RCC 7860 (cell line): Measurements from ENCODE around the gene P3H1.
"Not testable (repeated sequence)": the region's sequence is repeated elsewhere in the genome, so short reads cannot be mapped to it uniquely, and the experiment has no call there.

Source experiments
- DNase-seq: peaks from one replicate; pipeline ENCODE4 v3.0.0-alpha.2; 2015; ENCODE audit warnings: low spot score
- FAIRE-seq: peaks from 2 replicates; lab custom pipeline; 2012; peaks lifted over from hg19 to GRCh38; lab: Jason Lieb, UNC

The P3H1 gene

DNA sequence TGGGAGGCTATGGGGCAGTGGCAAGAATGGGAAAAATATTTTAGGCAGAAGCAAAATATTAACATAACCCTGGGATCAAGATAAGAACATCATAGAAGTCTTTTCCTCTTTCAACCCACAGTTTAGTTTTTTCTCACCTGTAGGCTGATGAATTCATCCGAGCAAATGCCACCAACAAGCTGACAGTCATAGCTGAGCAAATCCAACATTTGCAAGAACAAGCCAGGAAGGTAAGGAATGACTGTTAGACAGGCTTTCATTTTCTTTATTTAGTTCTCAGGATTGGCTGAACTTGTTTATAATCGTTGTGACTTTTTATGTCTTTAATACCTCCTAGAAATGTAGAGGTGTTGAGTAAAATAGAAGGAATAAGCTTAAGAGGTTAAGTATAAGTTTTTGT is 6.6 kb upstream of the P3H1 start:
- no peak for DNase-seq
- no peak for FAIRE-seq

DNA sequence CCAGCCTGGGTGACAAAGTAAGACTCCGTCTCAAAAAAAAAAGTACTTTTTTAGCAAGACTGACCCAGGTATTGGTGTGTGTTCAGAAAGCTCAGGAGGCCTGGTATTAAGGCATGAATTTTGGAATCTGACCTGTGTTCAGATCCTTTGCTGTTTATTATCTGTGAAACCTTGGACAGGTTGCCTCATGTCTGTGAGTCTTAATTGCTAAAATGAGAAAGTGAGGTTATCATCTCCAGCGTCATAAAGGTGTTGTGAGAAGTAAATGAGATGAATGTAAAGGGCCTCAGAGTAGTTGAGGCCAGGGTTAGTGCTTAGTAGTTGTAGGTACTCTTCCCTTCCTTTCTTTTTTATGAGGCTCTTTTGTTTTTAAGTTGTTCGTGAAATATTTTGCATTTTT is 3.0 kb upstream of the P3H1 start:
- FAIRE-seq (no peak), DNase-seq (no peak)

DNA sequence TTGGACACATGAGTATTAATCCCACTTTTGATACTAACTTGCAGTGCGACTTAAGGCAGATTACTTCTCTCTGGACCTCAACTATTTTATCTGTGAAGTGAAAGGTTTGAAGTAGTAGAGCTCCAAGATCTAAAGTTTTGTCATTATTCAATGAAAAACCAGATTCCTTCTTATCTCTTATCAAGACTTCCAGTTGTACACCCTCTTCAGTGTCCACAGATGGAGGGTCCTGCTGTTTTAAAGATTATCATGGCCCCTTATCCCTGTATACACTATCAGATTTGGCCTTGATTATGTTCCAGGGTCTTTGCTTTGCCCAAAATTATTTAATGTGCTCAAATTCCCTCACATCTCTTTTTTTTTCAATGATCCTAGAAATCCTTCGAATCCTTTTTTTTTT is 1.3 kb upstream of the P3H1 start:
- FAIRE-seq (no peak), DNase-seq (no peak)

DNA sequence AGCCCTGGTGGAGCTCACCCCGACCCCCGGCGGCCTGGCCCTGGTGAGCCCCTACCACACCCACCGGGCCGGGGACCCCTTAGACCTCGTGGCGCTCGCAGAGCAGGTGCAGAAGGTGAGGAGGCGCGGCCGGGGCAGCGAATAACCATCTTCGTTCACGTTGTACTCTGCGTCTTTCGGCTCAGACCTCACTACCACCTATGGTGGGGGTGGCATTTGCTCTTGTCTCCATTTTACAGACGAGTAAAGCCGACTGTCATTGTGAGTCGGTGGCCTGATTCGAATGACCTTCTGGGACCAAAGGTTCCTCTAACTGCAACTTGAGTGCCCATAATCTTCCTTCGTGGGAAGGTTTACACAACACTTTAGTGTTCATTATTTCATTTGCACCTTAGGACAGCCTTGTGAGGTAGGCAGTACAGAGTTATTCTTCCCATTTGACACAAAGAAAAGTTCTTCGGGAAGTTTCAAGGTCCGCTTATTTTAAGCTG is 727 bp upstream of the P3H1 start:
- DNase-seq (no peak), FAIRE-seq (no peak)

DNA sequence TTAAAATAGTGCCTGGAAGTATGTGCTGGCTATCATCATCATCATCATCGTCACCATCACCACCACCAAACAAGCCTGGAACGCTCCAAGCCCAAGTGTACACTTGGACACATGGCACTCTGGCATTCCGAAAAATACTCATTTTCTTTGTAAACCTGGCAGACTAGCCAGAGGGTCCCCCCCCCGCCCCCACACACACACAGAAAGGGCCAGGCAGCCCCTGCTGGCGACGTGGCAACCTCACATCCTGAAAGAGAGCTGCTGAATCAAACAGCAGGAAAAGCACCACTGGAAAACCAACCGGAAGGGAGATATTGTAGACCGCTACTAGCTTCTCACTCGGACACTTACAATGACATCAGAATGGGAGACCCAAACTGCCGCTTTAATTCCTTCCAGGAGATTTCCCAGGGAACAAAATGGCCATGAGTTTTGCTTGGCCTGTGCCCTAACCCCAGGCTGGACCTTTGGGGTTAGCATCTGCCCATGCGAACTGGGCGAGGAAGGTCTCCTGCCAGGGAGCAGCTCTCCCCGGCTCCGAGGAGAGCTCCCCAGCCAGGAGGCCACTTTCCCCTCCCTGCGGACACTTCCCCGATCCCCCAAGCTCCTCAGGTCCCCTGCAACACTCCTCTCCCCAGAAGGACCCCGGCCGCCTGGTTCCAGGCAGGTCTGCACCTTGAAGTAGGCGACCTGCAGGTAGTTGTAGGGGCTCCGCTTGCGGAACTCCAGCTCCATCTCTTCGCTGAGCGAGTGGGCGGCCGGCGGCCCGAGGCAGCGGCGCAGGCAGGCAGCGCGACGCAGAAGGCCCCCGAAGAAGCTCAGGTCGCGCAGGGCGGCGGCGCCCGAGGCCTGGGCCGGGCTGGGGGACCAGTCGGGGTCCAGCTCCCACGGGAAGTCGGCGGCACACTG is 742 bp downstream of the P3H1 start:
- FAIRE-seq = peak; percentile 57

DNA sequence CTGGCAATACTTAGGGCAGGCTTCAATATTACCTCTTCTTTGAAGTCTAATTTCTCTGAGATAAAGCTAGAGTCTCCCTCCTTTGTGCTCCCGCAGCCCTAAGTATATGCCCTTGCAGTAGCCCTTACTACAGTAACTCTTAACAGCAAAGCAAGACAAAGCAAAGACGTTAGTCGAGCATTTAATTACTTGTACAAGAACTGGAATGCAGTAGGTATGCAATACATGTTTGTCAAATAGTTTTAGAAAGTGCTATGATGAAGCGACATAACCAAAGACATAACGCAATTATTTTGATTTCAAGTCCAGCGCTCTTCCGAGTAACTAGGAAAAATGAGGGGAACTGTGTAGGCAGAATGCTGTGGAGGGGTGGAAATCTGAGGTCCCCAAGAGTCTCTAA is 1.6 kb downstream of the P3H1 start:
- DNase-seq = no peak
- FAIRE-seq = no peak

More for the DNA sequence above, 742 bp downstream of the P3H1 start:
- DNase-seq = peak; percentile 80

DNA sequence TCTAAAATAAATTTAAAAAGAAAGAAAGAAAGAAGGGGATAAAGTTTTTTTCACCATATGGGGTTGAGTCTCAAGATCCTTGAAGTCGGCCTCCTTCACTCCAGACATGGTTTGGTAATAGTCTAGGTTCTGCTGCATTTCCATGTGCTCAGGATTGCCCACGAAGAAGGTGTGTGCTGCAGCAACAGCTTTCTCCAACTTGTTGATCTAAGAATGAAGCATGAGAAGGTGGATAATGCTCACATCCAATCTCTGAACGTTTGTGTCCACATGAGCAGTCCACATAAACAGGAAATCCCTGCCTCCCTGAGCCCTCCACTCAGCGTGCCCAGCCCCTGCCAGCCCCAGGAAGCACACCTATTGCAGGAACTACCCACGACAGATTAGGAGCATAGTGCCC is 4.6 kb downstream of the P3H1 start:
- DNase-seq = no peak
- no peak for FAIRE-seq

DNA sequence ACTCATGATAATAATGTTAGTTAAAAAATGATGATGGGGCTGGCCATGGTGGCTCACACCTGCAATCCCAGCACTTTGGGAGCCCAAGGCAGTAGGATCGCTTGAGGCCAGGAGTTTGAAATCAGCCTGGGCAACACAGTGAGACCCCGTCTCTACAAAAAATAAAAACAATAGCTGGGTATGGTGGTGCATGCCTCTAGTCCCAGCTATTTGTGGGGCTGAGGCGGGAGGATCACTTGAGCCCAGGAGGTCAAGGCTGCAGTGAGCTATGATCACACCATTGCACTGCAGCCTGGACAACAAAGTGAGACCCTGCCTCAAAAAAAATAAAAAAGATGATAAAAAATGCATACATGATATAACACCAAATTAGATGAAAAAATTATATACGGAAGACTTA is 5.3 kb downstream of the P3H1 start:
- FAIRE-seq = no peak
- no peak for DNase-seq

DNA sequence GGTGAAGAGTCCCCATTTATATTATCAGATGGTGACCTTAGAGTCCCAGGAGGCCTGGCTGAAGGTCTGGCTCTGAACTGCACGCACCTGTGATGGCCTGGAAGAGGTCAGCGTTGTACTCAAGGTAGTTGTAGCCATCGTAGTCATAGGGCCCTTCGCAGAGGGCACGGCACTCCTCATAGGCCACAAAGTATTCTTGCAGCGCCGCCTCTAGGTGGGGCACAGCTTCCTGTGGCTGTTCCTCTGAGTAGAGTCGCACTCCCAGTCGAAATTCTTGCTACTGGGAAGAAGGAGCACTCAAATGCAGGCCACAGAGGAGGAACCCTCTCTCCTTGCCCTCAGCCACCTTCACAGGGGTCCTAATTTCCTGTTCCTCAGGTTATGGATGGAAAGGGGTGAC is 7.7 kb downstream of the P3H1 start:
- DNase-seq (no peak), FAIRE-seq (no peak)

DNA sequence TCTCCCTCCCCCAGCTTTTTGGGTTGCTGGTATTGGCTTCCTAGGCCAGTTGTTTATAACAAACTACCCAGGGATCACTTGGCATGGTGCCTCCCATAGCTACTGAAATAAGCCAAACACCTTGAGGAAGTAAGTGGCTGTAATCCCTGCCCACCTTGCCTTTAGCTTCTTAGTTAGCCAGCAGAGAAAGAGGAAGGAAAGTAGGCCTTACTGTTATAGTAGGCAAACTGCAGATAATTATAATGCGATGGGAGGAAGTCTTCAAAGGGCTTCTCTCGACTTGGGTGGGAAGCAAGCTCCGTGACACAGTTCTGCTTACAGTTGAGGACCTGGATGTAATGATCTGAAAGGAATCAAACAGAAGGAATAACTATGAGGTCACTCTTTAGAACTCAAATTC is 8.2 kb downstream of the P3H1 start:
- FAIRE-seq = no peak
- no peak for DNase-seq

DNA sequence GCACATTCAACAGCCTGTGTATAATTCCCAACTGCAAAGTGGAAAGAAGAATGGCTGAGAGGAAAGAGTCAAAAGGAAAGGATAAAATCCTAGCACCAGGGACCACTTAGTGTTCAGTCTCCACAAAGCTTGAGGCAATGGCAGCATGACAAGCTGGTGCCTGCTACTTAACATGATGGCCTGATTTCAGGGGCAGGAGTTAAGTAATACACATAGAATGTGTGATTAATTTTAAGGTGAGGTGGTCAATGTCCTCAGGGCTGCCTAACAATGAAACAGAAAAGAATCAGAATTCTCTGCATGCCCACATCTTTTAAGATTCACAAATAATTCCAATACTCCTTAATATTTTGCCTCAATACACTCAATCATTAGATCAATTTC is 8.9 kb downstream of the P3H1 start:
- FAIRE-seq (no peak), DNase-seq (no peak)

DNA sequence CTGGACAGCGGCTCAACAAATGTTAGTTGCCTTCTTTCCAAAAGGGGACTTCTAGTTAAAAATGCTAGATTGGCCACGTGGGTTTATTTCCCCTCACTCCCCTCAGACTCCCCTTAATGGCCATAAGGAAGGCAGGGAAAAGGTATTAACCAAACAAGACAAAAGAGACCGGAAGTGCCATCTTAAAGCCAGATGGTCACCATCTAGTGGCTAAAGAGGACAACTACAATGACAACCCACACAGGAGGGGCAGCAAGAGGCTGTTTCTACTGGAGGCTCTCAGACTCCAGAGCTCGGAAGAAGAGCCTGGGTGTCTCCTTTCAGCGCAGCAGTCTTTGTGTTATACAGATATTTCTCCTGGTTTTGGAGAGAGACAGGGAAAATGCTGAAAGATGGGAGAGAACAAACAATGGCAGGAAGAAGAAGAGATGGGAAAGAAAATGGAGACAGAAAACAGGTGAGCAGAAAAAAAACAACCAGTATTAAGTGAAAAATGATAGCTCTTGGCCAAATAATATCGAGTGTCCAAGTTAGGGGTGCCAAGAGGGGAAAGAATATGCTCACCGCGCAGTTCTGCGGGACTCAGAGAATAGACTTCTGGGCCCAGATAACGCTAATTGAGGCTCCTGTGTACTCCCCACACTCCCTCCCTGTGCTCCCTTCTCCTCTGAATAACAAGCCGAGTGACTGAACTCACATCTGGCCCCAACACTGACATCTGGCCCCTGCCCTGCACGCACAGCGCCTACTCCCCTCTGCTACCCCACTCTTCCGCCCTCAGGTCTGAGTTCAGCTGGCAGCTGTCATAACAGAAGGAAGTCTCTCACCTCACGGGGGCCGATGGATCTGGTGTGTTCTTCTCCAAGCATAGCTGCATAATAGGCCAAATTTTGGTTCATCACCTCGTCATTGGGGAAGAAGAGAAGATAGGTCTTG is 9.6 kb downstream of the P3H1 start:
- FAIRE-seq (peak; percentile 55), DNase-seq (peak; percentile 56)

DNA sequence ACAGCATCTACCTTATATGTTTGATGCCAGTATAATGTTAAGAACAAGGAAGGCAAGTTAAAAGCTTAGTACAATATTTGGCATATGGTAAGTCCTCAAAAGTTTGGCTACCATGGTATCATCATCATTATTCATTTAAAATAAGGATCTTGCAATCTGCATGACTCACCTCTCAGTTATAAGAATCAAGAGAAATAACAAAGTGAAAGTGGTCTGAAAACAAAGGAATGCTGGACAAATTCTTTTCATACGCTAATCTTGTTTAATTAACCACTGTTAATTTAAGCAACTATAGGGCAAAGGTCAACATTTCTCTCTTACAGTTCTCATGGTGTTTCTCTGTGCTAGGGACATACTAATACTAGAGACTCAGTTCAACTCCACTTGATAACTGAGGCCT is 13.8 kb downstream of the P3H1 start:
- no peak for FAIRE-seq

DNA sequence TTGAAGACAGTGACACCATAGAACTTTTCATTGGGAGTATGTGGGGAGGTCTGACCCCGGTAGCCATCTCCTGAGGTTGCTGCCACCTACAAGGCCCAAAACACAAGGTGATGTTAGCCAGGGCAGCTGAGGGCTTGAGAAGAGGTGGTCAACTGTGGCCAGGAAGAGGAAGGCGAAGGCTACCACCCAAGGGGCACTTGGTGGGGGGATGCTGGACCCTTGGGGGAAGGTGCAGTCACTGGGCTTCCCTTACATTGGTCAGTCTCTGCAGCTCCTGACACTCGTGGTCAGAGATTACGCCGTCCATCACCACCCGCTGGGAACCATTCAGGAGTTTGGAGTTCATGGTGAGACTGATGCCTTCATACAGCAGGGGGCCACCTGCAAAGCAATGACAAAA is 14.5 kb downstream of the P3H1 start:
- FAIRE-seq (no peak), DNase-seq (no peak)

More for the DNA sequence above, 13.8 kb downstream of the P3H1 start:
- no peak for DNase-seq

DNA sequence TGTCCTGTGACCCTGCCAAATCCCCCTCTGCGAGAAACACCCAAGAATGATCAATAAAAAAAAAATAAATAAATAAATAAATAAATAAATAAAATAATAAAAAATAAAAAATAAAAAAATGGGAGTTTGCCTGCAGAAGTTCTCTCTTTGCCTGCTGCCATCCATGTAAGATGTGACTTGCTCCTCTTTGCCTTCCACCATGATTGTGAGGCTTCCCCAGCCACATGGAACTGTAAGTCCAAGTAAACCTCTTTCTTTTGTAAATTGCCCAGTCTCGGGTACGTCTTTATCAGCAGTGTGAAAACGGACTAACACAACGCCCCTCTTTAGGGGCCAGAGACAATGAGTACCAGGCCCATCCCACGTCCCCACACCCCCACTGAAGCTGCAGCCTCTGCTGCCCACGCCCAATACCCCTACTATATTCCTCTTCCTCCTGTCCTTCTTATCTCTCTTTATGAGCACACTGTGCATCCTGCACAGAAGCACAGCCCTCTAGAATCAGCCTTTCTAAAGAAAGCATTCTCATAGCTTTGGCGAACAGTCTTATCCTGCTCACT is 15.2 kb downstream of the P3H1 start:
- FAIRE-seq, DNase-seq: not testable (repeated sequence)

DNA sequence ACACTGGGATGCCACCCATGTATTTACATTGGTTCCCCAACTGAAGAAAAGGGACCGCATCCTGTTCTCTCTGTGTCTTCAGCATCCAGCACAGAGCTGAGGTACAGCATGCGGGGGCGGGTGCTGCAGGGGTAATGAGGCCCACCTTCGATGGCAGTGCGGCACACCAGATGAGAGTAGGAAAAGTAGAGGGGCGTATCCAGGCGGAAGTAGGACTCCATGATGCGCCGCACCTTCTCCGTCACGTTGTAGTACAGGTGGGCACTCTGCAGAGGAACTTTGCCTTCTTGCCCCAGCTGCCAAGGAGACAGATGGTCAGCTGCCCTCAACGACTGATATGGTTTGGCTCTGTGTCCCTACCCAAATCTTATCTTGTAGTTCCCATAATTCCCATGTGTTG is 16.8 kb downstream of the P3H1 start:
- DNase-seq (no peak), FAIRE-seq (no peak)

DNA sequence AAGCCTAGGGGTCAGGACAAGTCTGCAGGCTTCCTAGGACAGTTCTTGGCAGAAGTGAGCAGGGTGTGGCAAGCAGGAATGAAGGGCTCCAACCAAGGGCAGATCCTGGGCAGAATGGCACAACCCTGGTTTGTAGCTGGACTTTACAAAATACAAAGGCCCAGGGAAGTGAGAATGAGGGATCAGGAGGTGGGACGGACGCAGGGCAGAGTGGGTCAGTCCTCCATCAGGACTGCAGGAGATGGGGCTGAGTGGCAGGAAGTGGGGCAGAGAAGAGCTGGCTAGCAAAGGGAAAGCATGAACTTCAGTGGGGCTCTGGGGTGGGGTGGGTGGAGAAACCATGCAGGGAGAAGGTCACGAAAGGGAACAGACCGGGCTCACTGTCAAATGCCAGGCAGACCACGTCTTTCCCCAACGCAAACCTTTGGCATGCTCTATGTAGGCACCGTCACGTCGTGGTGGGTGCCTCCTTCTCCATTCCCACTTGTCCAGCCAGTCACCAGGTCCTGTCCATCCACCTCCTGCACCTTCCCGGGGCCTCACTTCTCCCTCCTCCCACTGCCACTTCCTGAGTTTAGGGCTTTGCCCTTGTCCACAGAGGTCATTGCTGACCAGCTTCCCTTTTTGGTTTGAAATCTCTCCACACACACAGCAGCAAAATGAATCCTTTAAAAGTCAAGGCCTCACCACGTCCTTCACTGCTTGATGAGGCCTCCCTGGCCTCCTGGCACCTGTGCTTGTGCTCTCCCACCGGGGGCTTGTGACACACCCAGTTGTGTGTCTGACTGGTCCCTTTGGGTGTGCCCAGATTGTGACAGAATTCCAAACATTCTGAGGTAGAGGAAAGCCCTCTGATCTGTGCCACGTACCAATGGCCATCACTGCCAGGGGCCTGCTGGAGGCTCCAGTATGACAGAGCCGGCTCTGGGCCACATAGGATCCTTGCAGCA is 18.1 kb downstream of the P3H1 start:
- no peak for FAIRE-seq

DNA sequence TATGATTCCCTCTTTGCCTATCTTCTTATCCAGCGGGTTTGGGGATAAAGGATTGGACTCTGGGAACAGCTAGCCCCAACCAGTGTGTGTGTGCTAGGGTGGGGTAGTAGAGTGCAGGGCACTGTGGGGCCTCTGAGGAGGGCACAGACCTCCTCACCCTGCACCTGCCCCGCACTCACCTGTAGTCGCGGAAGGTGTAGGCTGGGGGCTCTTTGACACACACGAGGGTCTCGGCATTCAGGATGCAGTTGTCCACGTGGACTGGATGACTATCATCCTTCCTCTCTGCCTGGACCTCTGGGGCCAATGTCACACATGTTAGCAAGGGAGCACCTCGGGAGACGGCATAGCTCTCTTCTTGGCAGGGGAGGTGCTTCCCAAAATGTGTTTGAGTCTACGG is 18.8 kb downstream of the P3H1 start:
- DNase-seq = no peak

More for the DNA sequence above, 18.1 kb downstream of the P3H1 start:
- DNase-seq = no peak

DNA sequence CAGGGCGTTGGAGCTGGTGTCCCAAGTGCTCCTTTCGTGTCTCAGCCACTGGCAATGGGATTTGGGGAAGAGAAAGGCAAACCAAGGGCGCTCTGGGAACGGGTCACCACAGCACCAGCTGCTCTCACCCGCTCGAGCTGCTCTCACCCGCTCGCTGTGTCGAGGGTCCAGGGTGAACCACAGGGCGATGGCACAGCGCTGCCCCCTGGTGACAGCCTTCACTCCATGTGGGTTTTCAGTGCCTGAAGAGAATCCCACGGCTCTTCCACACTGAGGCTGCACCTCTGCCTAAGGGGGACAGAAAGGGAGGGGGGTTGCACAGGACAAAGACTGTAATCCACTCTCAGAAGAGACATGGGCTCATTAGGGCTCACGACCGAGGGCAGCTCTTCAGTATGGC is 19.7 kb downstream of the P3H1 start:
- DNase-seq = no peak
- no peak for FAIRE-seq

More for the DNA sequence above, 18.8 kb downstream of the P3H1 start:
- no peak for FAIRE-seq

DNA sequence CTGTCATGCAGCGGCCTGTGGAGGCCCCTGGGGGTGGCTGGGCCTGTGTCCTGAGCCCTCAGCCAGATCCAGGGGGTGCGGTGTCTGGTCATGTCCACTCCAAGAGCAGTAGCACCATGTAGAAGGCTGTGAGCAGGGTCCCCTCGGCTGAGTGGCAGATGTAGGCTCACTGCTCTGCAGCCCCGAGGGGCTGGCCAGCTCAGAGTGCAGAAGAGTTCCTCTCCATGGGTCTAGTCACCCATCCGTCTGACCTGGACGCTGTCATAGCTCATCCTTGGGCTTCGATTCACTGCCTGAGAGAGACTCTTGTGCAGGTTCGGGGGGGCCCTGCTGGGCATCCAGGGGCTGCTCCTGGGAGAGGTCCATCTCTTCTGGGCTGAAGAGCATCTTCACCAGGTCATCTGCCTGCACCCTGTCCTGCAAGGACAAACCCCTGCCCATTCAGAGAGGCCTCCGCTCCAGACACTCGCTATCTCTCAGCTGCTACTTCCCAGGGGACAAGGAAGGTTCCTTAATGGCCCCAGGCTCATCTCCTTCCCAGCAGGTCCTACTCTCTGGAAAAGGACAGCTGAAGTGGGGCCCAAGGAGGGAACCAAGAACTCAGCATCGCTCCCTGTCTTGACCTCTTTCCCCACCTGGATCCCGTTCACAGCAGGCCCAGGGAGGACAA is 20.3 kb downstream of the P3H1 start:
- FAIRE-seq = no peak

More for the DNA sequence above, 20.3 kb downstream of the P3H1 start:
- no peak for DNase-seq
